Mesothelial cell of epicardium (in vitro differentiated cells): Measurements from ENCODE around the gene ULK4. TPM values are rescaled to one million over a fixed set of nuclear protein-coding genes. Genes with fewer than 3 reads are reported as not detected.
"Not testable (repeated sequence)": the region's sequence is repeated elsewhere in the genome, so short reads cannot be mapped to it uniquely, and the experiment has no call there.

ENCODE experiments used
- DNase-seq, 2 experiments: peaks; one replicate each; pipeline ENCODE4 v3.0.0; 2021; ENCODE audit warnings: low spot score in 2 of 2; ENCODE audit not compliant: unreplicated experiment in 2 of 2
- H3K27ac Mint-ChIP-seq: 2 replicates; pipeline ENCODE4 v1.8.0; 2021; ENCODE audit warnings: mixed read lengths
- H3K27me3 Mint-ChIP-seq: 2 replicates; pipeline ENCODE4 v1.8.0; 2021; ENCODE audit warnings: low read depth, mixed read lengths
- H3K36me3 Mint-ChIP-seq: 2 replicates; pipeline ENCODE4 v1.8.0; 2021; ENCODE audit warnings: mixed read lengths
- H3K4me1 Mint-ChIP-seq: 2 replicates; pipeline ENCODE4 v1.8.0; 2021; ENCODE audit warnings: mixed read lengths
- H3K4me3 Mint-ChIP-seq: 2 replicates; pipeline ENCODE4 v1.8.0; 2021; ENCODE audit warnings: mild to moderate bottlenecking, moderate library complexity, mixed read lengths
- H3K9me3 Mint-ChIP-seq: 2 replicates; pipeline ENCODE4 v1.8.0; 2021; ENCODE audit warnings: mixed read lengths
- total RNA-seq: library from RNA; stranded (reverse); gene quantifications from 3 replicates; pipeline ENCODE4 v1.2.1, GENCODE V29; 2021
- TF ChIP-seq, protein P1 (sequence below): fragments of 200-600 bp; sonication (generic); IDR thresholded peaks from one replicate; pipeline ENCODE4 v1.5.0; 2021; ENCODE audit warnings: antibody characterized with exemption; ENCODE audit not compliant: unreplicated experiment

The ULK4 gene
- total RNA-seq, 1 donor from 2014 or later, result 10.7 TPM

DNA sequence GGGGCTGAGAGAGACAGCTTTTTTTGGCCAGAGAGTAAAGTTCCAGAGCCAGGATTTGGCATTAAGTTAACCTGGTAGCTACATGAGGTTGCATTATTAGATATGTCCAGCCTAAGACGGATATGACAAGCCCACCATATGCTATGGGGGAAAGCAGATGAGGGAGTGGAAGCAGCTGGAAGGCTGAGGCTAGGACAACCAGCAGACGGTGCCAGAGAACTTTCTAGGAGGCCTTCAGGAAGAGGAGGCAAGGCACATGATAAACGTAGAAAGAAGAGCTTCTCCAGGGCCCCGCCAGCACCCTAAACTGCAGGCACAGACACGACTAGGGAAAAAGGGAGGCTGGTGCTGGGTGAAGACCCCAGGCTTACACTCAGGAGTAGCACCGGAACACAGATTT, 675.6 kb downstream of the ULK4 start:
- Mint-ChIP-seq H3K4me1 (no peaks in the 10 kb centered on the region), H3K27ac (no peak overlapping the region), H3K9me3 (peaks cover 22% of the 10 kb centered on the region), H3K27me3 (no peaks in the 10 kb centered on the region), H3K4me3 (no peak overlapping the region), H3K36me3 (no peaks in the 10 kb centered on the region)
- no peak for DNase-seq
- TF ChIP-seq, protein P1, sequence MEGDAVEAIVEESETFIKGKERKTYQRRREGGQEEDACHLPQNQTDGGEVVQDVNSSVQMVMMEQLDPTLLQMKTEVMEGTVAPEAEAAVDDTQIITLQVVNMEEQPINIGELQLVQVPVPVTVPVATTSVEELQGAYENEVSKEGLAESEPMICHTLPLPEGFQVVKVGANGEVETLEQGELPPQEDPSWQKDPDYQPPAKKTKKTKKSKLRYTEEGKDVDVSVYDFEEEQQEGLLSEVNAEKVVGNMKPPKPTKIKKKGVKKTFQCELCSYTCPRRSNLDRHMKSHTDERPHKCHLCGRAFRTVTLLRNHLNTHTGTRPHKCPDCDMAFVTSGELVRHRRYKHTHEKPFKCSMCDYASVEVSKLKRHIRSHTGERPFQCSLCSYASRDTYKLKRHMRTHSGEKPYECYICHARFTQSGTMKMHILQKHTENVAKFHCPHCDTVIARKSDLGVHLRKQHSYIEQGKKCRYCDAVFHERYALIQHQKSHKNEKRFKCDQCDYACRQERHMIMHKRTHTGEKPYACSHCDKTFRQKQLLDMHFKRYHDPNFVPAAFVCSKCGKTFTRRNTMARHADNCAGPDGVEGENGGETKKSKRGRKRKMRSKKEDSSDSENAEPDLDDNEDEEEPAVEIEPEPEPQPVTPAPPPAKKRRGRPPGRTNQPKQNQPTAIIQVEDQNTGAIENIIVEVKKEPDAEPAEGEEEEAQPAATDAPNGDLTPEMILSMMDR, result no peak

DNA sequence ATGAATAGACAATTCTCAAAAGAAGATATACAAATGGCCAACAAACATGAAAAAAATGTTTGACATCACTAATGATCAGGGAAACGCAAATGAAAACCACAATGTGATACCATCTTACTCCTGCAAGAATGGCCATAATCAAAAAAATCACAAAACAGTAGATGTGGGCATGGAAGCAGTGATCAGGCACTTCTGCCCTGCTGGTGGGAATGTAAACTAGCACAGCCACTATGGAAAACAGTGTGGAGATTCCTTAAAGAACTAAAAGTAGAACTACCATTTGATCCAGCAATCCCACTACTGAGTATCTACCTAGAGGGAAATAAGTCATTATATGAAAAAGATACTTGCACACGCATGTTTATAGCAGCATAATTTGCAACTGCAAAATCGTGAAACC, 677.0 kb downstream of the ULK4 start:
- DNase-seq, result not testable (repeated sequence)

DNA sequence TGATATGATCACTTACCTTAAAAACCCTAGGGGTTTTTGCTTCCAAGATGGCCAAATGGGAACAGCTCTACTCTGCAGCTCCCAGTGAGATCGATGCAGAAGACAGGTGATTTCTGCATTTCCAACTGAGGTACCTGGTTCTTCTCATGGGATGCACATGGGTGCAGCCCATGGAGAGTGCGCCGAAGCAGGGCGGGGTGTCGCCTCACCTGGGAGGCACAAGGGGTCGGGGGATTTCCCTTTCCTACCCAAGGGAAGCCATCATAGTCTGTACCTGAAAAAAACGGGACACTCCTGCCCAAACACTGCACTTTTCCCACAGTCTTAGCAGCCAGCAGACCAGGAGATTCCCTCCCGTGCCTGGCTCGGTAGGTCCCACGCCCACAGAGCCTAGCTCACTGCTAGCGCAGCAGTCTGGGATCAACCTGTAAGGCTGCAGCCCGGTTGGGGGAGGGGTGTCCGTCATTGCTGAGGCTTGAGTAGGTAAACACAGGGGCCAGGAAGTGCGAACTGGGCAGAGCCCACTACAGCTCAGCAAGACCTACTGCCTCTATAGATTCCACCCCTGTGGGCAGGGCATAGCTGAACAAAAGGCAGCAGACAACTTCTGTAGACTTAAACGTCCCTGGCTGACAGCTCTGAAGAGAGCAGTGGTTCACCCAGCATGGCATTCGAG, 684.0 kb downstream of the ULK4 start:
- Mint-ChIP-seq H3K27me3 (no peaks in the 10 kb centered on the region), H3K4me3 (no peak overlapping the region), H3K9me3 (peaks cover 32% of the 10 kb centered on the region), H3K27ac (no peak overlapping the region), H3K4me1 (peaks cover 7% of the 10 kb centered on the region), H3K36me3 (peaks cover 14% of the 10 kb centered on the region)
- TF ChIP-seq, protein P1, result no peak
- no peak for DNase-seq

More for the DNA sequence above, 677.0 kb downstream of the ULK4 start:
- not testable (repeated sequence) for H3K27ac Mint-ChIP-seq, H3K4me3 Mint-ChIP-seq, H3K27me3 Mint-ChIP-seq, H3K36me3 Mint-ChIP-seq, H3K4me1 Mint-ChIP-seq
- H3K9me3 Mint-ChIP-seq, result peaks cover 22% of the 10 kb centered on the region

DNA sequence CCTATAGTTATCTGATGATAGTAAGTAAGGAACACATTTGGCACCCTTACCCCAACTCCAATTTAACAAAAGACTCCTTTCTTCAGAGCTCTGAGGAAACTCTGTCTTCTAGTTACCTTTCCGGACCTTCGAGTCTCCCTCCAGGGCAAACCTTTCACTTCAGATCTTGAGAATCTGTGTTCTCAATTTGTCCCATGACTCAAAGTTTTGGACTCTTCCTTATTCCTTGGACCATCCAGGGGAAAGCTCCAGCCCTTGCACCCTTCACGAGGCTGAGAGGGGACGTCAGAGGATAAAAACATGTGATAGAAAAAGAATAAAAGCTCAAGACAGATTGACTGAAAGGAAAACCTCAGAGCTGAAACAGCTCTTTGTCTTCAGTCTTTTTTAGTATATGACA, 685.7 kb downstream of the ULK4 start:
- no peak overlapping the region for H3K27ac Mint-ChIP-seq

DNA sequence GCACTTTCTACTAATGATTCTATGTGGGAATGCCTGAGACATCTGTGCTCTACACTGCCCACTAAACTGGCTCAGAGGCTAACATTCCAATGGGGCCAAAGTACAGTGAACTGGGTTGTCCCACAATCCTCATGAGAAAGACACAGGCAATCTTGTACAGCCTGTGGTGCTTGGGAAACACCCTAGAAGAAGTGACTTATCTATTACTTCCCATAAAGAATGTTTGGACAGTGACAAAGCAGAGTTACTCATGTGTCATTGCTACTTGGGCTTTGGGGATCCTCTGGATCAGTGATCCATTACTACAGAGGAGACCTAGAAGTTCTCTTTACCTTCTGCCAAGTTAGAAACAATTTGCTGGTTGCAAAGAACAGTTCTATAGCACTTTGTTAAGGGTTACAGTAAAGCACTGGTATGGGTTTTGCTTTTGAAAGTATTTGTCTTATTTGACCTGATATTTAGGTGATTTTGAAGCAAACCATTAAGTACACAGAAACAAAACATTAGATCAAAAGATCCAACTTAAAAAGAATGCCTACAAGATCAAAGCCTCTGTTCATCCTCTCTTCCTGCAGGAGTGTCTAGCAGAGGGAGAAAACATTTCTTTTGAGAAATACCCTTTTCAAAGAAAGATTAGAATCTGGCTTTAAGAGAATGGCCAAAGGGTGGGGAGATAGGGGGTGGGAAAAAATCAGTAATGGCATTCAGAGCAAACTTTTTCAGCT, 686.8 kb downstream of the ULK4 start:
- H3K27ac Mint-ChIP-seq, result no peak overlapping the region
- TF ChIP-seq, protein P1, result no peak
- H3K36me3 Mint-ChIP-seq, result peaks cover 18% of the 10 kb centered on the region
- H3K9me3 Mint-ChIP-seq, result peaks cover 39% of the 10 kb centered on the region
- peaks cover 7% of the 10 kb centered on the region for H3K4me1 Mint-ChIP-seq
- no peaks in the 10 kb centered on the region for H3K27me3 Mint-ChIP-seq
- no peak for DNase-seq
- H3K4me3 Mint-ChIP-seq, result no peak overlapping the region

More for the DNA sequence above, 685.7 kb downstream of the ULK4 start:
- Mint-ChIP-seq H3K27me3 (no peaks in the 10 kb centered on the region), H3K4me3 (no peak overlapping the region), H3K9me3 (peaks cover 39% of the 10 kb centered on the region), H3K4me1 (peaks cover 7% of the 10 kb centered on the region), H3K36me3 (peaks cover 18% of the 10 kb centered on the region)
- TF ChIP-seq, protein P1, result no peak
- no peak for DNase-seq

DNA sequence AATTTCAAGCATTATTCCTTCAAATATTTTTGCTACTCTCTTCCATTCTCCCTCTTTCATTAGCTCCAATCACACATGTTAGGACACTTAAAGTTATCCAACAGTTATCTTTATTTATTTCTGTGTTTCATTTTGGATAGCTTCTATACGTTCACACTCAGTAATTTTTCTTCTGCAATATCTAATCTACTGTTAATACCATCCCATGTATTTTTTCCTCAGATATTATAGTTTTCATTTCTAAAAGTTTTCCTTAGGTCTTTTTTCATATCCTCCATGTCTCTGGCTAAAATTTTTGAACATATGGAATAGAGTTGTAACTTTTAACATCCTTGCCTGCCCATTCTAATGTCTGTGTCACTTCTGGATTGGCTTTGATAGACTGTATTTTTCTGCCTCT, 689.2 kb downstream of the ULK4 start:
- Mint-ChIP-seq H3K4me3 (no peak overlapping the region), H3K27ac (no peak overlapping the region), H3K9me3 (peaks cover 36% of the 10 kb centered on the region), H3K4me1 (peaks cover 7% of the 10 kb centered on the region), H3K27me3 (no peaks in the 10 kb centered on the region), H3K36me3 (peaks cover 18% of the 10 kb centered on the region)
- TF ChIP-seq, protein P1, result no peak
- DNase-seq, result no peak
